Mesodermal cell (in vitro differentiated cells): ENCODE results near the gene PELI3.

Experiments used
- H3K27ac ChIP-seq: 2 replicates; pipeline ENCODE4 v1.7.0; 2013; ENCODE audit warnings: mild to moderate bottlenecking, low read depth, low read length, moderate library complexity; ENCODE audit not compliant: severe bottlenecking
- H3K36me3 ChIP-seq: 2 replicates; pipeline ENCODE4 v1.7.1; 2013; ENCODE audit warnings: mild to moderate bottlenecking, low read length, moderate library complexity; ENCODE audit not compliant: control insufficient read depth, insufficient read depth
- H3K4me1 ChIP-seq: one replicate; pipeline ENCODE4 v1.7.1; 2013; ENCODE audit warnings: mild to moderate bottlenecking, low read length; ENCODE audit not compliant: insufficient read depth, control insufficient read depth, poor library complexity, severe bottlenecking
- H3K4me3 ChIP-seq: 2 replicates; pipeline ENCODE4 v1.7.0; 2013; ENCODE audit warnings: low read length, control low read depth, mild to moderate bottlenecking; ENCODE audit not compliant: insufficient read depth, poor library complexity, severe bottlenecking; ENCODE audit errors: extremely low read depth
- H3K9me3 ChIP-seq: 2 replicates; pipeline ENCODE4 v1.7.1; 2013; ENCODE audit warnings: mild to moderate bottlenecking, low read length, moderate library complexity; ENCODE audit not compliant: control insufficient read depth
- WGBS, 2 experiments: methylation state at CpG; one replicate each; pipeline ENCODE4 v1.1.5; 2013; ENCODE audit warnings: missing lambda C conversion rate in 2 of 2; ENCODE audit not compliant: insufficient coverage in 2 of 2; 5-methylcytosine and 5-hydroxymethylcytosine counted together

PELI3 gene

DNA sequence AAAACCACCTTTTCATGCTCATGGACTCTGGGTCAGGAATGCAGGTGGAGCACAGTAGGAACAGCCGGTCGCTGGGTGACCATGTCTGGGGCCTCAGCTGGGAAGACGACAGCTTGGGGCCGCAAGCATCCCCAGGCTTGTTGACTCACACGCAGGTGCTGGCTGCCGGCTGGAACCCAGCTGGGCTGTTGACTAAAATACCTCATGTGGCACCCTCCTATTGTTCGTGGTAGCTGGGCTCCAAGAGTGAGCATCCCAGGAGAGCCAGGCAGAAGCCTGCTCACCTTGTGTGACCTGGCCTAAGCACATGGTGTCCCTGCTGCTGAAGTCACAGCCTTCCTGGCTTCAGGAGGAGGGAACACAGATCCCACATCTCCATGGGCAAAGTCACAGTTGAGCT, 22.9 kb downstream of the PELI3 start:
- 90 to 92% methylated on average over 7 of the region's 7 CpGs for WGBS, 2 experiments
- H3K27ac ChIP-seq: no peak overlapping the region
- H3K36me3 ChIP-seq: peaks cover 29% of the 10 kb centered on the region
- no peak overlapping the region for H3K4me3 ChIP-seq
- H3K4me1 ChIP-seq: no peaks in the 10 kb centered on the region
- H3K9me3 ChIP-seq: no peaks in the 10 kb centered on the region

DNA sequence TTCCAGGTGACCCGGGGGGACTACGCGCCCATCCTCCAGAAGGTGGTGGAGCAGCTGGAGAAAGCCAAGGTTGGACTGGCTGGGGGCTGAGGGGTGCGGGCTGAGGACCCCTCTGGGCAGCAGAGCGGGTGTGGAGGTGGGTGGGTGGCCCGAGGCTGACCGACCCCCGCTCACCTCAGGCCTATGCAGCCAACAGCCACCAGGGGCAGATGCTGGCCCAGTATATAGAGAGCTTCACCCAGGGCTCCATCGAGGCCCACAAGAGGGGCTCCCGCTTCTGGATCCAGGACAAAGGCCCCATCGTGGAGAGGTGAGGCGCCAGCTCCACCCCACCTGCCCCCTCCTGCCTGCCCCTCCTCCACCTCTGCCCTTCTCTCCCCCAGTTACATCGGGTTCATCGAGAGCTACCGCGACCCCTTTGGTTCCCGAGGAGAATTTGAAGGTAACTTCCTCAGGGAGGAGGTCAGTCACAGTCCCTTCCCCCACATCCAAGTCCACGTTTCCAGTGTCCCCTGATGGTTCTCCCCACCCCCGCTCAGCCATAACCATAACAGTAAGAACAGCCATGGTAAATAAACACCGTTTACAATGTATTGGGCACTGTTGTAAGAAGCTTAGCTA, 24.7 kb downstream of the PELI3 start:
- Histone ChIP-seq H3K27ac (no peak overlapping the region), H3K4me1 (no peaks in the 10 kb centered on the region), H3K4me3 (no peak overlapping the region), H3K9me3 (no peaks in the 10 kb centered on the region), H3K36me3 (peaks cover 31% of the 10 kb centered on the region)
- WGBS, 2 experiments: 77 to 81% methylated on average over 13 to 15 of the region's 20 CpGs

DNA sequence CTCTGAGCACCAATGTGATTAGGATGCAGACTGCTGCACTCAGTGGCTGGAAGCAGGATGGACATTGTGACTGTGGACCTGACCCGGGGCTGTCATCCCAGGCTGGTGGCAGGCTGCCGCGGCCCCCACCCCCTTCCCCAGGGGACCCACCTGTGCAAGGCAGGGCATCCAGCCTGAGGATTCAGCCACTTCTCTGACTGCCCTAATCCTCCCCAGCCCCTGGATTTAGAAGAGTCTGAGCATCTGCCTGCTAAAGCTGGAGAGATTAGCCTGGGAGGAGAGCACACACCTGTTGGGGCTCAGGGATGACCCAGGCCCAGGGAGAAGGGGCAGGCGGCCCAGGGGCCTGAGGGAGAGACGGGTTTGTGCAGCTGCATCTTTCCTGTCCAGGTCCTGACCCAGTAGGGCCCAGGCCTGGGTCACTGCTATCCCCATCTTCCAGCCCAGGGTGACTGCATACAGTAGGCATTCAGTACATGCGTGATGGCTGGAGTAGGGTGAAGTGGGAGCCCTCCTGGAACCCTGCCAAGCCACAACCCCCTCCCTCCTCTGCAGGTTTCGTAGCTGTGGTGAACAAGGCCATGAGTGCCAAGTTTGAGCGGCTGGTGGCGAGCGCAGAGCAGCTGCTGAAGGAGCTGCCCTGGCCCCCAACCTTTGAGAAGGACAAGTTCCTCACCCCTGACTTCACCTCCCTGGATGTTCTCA, 25.6 kb downstream of the PELI3 start:
- WGBS, 2 experiments: 96 to 98% methylated on average over 7 to 8 of the region's 10 CpGs
- Histone ChIP-seq H3K36me3 (peaks cover 31% of the 10 kb centered on the region), H3K4me3 (no peak overlapping the region), H3K27ac (no peak overlapping the region), H3K4me1 (no peaks in the 10 kb centered on the region), H3K9me3 (no peaks in the 10 kb centered on the region)

DNA sequence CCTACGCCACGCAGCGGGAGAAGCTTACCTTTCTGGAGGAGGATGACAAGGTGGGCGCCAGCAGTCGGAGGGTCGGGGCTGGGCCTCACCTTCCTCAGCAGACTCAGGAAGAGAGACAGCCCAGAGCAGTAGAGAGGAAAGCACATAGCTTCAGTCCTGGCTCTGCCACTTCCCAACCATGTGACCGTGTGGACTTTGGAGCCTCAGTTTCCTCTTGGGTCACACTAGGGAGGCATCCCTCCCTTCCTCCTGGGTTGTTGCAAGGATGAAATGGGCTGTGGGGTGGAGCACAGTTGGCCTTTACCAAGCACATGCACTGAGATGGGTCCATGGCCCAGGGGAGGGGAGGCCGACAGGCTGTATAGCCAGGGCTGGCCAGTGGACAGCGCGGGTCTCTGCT, 26.4 kb downstream of the PELI3 start:
- Histone ChIP-seq H3K4me1 (no peaks in the 10 kb centered on the region), H3K4me3 (no peak overlapping the region), H3K36me3 (peaks cover 31% of the 10 kb centered on the region), H3K27ac (no peak overlapping the region), H3K9me3 (no peaks in the 10 kb centered on the region)
- WGBS, 2 experiments: 87 to 99% methylated on average over 7 to 9 of the region's 10 CpGs

DNA sequence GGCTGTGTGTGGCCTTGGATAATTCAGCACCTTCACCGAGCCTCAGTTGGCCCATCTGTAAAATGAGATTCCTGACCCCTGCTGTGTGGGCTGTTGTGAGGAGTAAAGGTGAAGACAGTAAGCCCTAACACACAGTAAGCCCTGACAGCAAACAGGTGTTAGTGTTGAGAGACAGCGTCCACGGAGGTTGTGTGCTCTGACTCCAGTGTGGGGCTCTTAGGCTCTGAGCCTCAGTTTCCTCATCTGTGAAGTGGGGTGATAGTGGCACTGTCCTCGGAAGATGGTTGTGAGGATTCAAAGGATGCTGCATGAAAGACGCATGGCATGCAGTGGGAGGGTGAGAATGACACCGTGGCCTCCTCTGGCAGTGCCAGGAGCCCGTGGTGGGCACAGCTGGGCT, 27.8 kb downstream of the PELI3 start:
- H3K9me3 ChIP-seq: no peaks in the 10 kb centered on the region
- no peak overlapping the region for H3K4me3 ChIP-seq
- peaks cover 36% of the 10 kb centered on the region for H3K36me3 ChIP-seq
- WGBS, 2 experiments: 95 to 97% methylated on average over 7 of the region's 7 CpGs
- no peaks in the 10 kb centered on the region for H3K4me1 ChIP-seq
- H3K27ac ChIP-seq: no peak overlapping the region

DNA sequence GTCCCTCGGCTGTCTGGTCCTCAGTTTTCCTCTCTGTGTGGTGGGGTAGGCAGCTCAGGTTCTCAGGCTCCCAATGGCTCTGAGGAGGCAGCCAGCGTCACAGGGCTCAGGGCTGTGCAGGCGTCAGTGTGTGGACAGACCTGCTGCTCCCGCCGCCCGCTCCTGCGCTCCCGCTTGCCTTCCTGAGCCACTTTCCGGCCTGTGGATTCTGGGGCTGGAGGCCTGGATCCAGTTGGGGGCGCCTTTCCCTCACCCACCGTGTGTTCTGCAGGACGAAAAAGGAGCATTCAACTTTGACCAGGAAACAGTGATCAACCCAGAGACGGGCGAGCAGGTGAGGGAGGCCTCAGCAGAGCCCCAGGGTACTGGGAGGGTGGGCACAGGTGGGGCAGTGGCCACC, 28.2 kb downstream of the PELI3 start:
- Histone ChIP-seq H3K4me1 (no peaks in the 10 kb centered on the region), H3K9me3 (no peaks in the 10 kb centered on the region), H3K27ac (no peak overlapping the region), H3K36me3 (peaks cover 38% of the 10 kb centered on the region), H3K4me3 (no peak overlapping the region)
- WGBS, 2 experiments: 89 to 97% methylated on average over 13 to 14 of the region's 14 CpGs

DNA sequence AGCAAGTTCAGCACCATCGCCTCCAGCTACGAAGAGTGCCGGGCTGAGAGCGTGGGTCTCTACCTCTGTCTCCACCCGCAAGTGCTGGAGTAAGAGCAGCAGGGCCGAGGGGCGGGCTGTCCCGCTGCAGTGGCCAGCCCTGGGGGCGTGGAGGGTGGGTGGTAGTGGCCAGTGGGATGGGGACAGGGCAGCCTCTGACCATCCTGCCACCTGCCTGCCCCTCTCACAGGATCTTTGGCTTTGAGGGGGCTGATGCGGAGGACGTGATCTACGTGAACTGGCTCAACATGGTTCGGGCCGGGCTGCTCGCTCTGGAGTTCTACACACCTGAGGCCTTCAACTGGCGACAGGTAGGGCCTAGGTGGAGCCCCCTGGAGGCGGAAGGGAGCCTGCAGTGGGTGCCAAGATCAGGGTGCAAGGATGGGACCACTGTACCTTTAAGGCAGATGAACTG, 28.7 kb downstream of the PELI3 start:
- H3K36me3 ChIP-seq: peaks cover 40% of the 10 kb centered on the region
- H3K9me3 ChIP-seq: no peaks in the 10 kb centered on the region
- no peak overlapping the region for H3K4me3 ChIP-seq
- H3K27ac ChIP-seq: no peak overlapping the region
- whole genome bisulfite sequencing, 2 experiments: 94 to 95% methylated on average over 11 to 14 of the region's 17 CpGs
- H3K4me1 ChIP-seq: no peaks in the 10 kb centered on the region

DNA sequence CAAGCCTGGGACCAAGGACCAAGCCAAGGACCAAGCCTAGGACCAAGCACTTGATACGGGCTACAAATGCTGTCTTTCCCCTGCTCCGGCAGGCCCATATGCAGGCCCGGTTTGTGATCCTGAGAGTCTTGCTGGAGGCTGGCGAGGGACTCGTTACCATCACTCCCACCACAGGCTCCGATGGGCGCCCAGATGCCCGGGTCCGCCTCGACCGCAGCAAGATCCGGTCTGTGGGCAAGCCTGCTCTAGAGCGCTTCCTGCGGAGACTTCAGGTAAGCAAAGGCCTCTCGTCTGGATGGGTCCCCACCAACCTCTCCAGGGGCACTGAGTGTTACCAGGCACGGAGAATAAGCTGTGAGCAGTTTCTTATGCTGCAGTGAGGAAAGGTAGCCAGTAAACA, 30.5 kb downstream of the PELI3 start:
- Histone ChIP-seq H3K9me3 (no peaks in the 10 kb centered on the region), H3K4me1 (no peaks in the 10 kb centered on the region), H3K27ac (no peak overlapping the region), H3K36me3 (peaks cover 39% of the 10 kb centered on the region), H3K4me3 (no peak overlapping the region)
- WGBS, 2 experiments: 91 to 98% methylated on average over 15 to 16 of the region's 16 CpGs

DNA sequence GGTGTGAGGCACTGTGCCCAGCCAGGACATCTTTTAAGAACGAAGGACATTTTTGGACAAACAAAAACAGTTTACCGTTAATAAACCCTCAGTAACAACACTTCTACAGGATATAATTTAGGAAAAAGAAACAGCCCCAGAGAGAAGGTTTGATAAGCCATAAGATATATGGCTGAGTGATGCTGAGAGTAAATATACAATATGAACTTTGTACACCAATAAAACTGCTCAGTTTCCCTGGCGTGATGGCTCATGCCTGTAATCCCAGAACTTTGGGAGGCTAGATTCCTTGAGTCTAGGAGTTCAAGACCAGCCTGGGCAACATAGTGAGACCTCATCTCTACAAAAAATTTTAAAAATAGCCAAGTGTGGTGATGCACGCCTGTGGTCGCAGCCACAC, 31.8 kb downstream of the PELI3 start:
- peaks cover 42% of the 10 kb centered on the region for H3K36me3 ChIP-seq
- no peaks in the 10 kb centered on the region for H3K4me1 ChIP-seq
- H3K9me3 ChIP-seq: no peaks in the 10 kb centered on the region
- H3K27ac ChIP-seq: no peak overlapping the region
- 96 to 100% methylated on average over 1 to 4 of the region's 5 CpGs for WGBS, 2 experiments
- H3K4me3 ChIP-seq: no peak overlapping the region

DNA sequence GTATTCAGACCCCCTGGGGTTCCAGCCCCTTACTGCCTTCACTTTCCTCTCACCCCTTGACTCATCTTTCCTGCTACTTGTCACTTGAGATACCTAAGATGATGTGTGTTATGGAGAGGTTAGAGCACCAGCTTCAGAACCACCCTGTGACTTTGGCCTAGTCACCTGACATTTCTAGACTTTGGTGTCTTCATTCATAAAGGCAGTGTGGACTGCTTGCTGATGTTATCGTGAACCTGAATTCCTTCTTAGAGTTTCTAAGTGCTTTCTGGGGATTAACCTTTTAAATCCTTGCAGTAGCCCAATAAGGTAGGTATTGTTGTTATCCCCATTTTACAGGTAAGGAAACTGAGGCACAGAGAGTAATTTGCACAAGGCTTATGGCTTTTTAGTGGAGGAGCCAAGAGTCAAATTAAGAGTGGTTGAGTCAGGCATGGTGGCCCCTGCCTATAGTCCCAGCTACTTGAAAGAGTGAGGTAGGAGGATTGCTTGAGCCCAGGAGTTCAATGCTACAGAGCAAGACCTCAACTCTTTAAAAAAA, 38.6 kb downstream of the PELI3 start:
- Histone ChIP-seq H3K27ac (no peak overlapping the region), H3K4me3 (no peak overlapping the region), H3K36me3 (peaks cover 33% of the 10 kb centered on the region), H3K4me1 (peaks cover 15% of the 10 kb centered on the region), H3K9me3 (no peaks in the 10 kb centered on the region)
- WGBS, 2 experiments: 100% methylated on average over 1 of the region's 1 CpG; no CpG with 5 or more reads in 1 of the 2 experiments

DNA sequence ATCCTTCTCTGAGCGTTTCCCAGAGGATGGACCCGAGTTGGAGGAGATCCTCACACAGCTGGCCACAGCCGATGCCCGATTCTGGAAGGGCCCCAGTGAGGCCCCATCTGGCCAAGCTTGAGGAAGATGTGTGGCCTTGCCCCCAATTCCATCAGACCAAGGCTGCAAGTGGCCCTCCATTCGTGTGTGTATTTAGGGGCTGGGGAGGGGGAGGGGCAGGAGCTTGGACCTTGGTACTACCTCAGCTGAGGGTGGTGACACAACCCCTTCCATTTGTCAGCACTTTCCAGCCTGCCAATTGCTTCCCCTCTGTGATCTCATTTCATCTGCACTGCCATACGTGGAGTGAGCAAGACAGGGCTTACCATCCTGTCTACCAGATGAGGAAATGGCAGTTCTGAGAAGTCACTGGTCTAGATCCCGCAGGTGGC, 42.4 kb downstream of the PELI3 start:
- Histone ChIP-seq H3K4me3 (no peak overlapping the region), H3K9me3 (no peaks in the 10 kb centered on the region), H3K36me3 (peaks cover 30% of the 10 kb centered on the region), H3K27ac (peak overlapping the region; percentile 89), H3K4me1 (peaks cover 23% of the 10 kb centered on the region)
- WGBS, 2 experiments: 90 to 96% methylated on average over 3 to 6 of the region's 7 CpGs
